AG04450 (cell line): Measurements from ENCODE around the gene CDKN1A. TPM values are rescaled to one million over a fixed set of nuclear protein-coding genes. Genes with fewer than 3 reads are reported as not detected.

Source experiments
- CTCF ChIA-PET: fragments of 300-600, 350-600 bp; formaldehyde crosslinking; extraction: SDS; loops from one replicate; lab custom pipeline; 2022; ENCODE audit warnings: antibody characterized with exemption, inconsistent platforms; lab: Charles Lee
- POLR2A ChIA-PET: fragments of 350-600 bp; formaldehyde crosslinking; extraction: SDS; loops from one replicate; lab custom pipeline; 2021; ENCODE audit warnings: antibody characterized with exemption, inconsistent platforms; lab: Yijun Ruan, JAX
- DNase-seq: peaks from one replicate; pipeline ENCODE4 v3.0.0-alpha.2; 2011; ENCODE audit warnings: low read depth, low spot score
- H3K27ac ChIP-seq: one replicate; pipeline ENCODE4 v1.5.1; 2012; ENCODE audit warnings: low read depth, low read length, control low read depth
- H3K27me3 ChIP-seq: one replicate; pipeline ENCODE4 v1.6.0; 2012; ENCODE audit warnings: low read length; ENCODE audit not compliant: control insufficient read depth, insufficient read depth
- H3K4me3 ChIP-seq: 2 replicates; pipeline ENCODE4 v1.5.1; 2011; ENCODE audit warnings: mild to moderate bottlenecking, low read depth, low read length, control low read depth
- H3K9me3 ChIP-seq: 2 replicates; pipeline ENCODE4 v1.5.1; 2012; ENCODE audit warnings: low read length; ENCODE audit not compliant: control insufficient read depth, insufficient read depth
- CTCF ChIP-seq: IDR thresholded peaks from 2 replicates; pipeline ENCODE4 v1.5.1; 2011; ENCODE audit warnings: low read depth, low read length, control low read depth, inconsistent platforms
- polyA plus RNA-seq: library from polyadenylated mRNA; depleted of rRNA; stranded (reverse); fragments of >200 nt; gene quantifications from 2 replicates; pipeline ENCODE4 v1.2.3, GENCODE V29; 2011

Gene CDKN1A
- polyA plus RNA-seq, 1 experiment, result 722 TPM

- ChIA-PET POLR2A (no interaction called here), CTCF (interaction anchor here (0.6 to 2.0 kb wide), 4 partner anchors 28 to 287 kb away, joined by 4 to 11 read pairs (median 4); no protein-coding TSS in a partner anchor)
- no peaks in the 10 kb centered on the region for H3K9me3 ChIP-seq
- H3K4me3 ChIP-seq, result no peak overlapping the region
- H3K27me3 ChIP-seq, result no peaks in the 10 kb centered on the region
- DNase-seq, result no peak
- TF ChIP-seq CTCF, result no peak
- no peak overlapping the region for H3K27ac ChIP-seq
Observed at GRCh38 chr6:36730424-36731380, 52.2 kb downstream of the CDKN1A start.

- DNase-seq, result no peak
- TF ChIP-seq CTCF, result no peak
- no peak overlapping the region for H3K4me3 ChIP-seq
- POLR2A ChIA-PET, result no interaction called here
- H3K27ac ChIP-seq, result no peak overlapping the region
- H3K27me3 ChIP-seq, result no peaks in the 10 kb centered on the region
- H3K9me3 ChIP-seq, result no peaks in the 10 kb centered on the region
- CTCF ChIA-PET, result interaction anchor here (2.0 kb wide), 1 partner anchor 27 kb away, joined by 11 read pairs; no protein-coding TSS in a partner anchor
Observed at GRCh38 chr6:36731622-36732310, 53.3 kb downstream of the CDKN1A start.

GRCh38 chr6:36733300-36733699, 54.8 kb downstream of the CDKN1A start:
- H3K4me3 ChIP-seq, result no peak overlapping the region
- no peaks in the 10 kb centered on the region for H3K27me3 ChIP-seq
- POLR2A ChIA-PET, result no interaction called here
- CTCF ChIA-PET, result interaction anchor here (1.1 to 2.0 kb wide), 2 partner anchors 9 to 10 kb away, joined by 3 to 8 read pairs; no protein-coding TSS in a partner anchor
- TF ChIP-seq CTCF, result no peak
- no peak overlapping the region for H3K27ac ChIP-seq
- H3K9me3 ChIP-seq, result no peaks in the 10 kb centered on the region
- no peak for DNase-seq

GRCh38 chr6:36734486-36735060, 56.1 kb downstream of the CDKN1A start:
- H3K9me3 ChIP-seq, result no peaks in the 10 kb centered on the region

More at GRCh38 chr6:36734486-36735060, 56.1 kb downstream of the CDKN1A start:
- Histone ChIP-seq H3K27me3 (no peaks in the 10 kb centered on the region), H3K27ac (peak overlapping the region; percentile 75), H3K4me3 (peak overlapping the region; percentile 31)
- ChIA-PET POLR2A (no interaction called here), CTCF (interaction anchor here (1.1 to 2.0 kb wide), 3 partner anchors 10 to 119 kb away, joined by 3 to 8 read pairs (median 5); no protein-coding TSS in a partner anchor)
- no peak for TF ChIP-seq CTCF
- no peak for DNase-seq
